ENCODE results near the gene FBP2.
"Not testable (repeated sequence)": the region's sequence is repeated elsewhere in the genome, so short reads cannot be mapped to it uniquely, and the experiment has no call there.

The FBP2 gene

GRCh38 chr9:94554439-94555331, 38.9 kb downstream of the FBP2 start, which contains the start of gene PCAT7:
Gene PCAT7 (plus strand): TSS chr9:94555083.
- peak; percentile 71 for DNase-seq

GRCh38 chr9:94554078-94554438, 39.6 kb downstream of the FBP2 start:
- DNase-seq = no peak

- DNase-seq = no peak
These were observed 40.3 kb downstream of the FBP2 start for GRCh38 chr9:94553029-94553938.

- no peak for DNase-seq
These were observed 47.7 kb downstream of the FBP2 start for GRCh38 chr9:94545940-94546339.

GRCh38 chr9:94544335-94544734, 49.3 kb downstream of the FBP2 start:
- not testable (repeated sequence) for DNase-seq

- DNase-seq = no peak
These were observed 54.7 kb downstream of the FBP2 start for GRCh38 chr9:94538908-94539307.

GRCh38 chr9:94534901-94535300, 58.7 kb downstream of the FBP2 start:
- DNase-seq = no peak

- no peak for DNase-seq
These were observed 60.0 kb downstream of the FBP2 start for GRCh38 chr9:94533601-94534000.

- no peak for DNase-seq
These were observed 60.5 kb downstream of the FBP2 start for GRCh38 chr9:94533155-94533554.

- DNase-seq = no peak
These were observed 64.7 kb downstream of the FBP2 start for GRCh38 chr9:94528886-94529285.

GRCh38 chr9:94526951-94527350, 66.7 kb downstream of the FBP2 start:
- DNase-seq = no peak

GRCh38 chr9:94526271-94526670, 67.4 kb downstream of the FBP2 start:
- DNase-seq = no peak

GRCh38 chr9:94525396-94526035, 68.1 kb downstream of the FBP2 start:
- no peak for DNase-seq

GRCh38 chr9:94517254-94517653, 76.4 kb downstream of the FBP2 start:
- no peak for DNase-seq

GRCh38 chr9:94514722-94515121, 78.9 kb downstream of the FBP2 start:
- no peak for DNase-seq

- DNase-seq = no peak
These were observed 81.7 kb downstream of the FBP2 start for GRCh38 chr9:94511955-94512265.

GRCh38 chr9:94511134-94511954, 82.3 kb downstream of the FBP2 start:
- DNase-seq = no peak
